Thyroid gland (tissue), 4 donors: Measurements from ENCODE around the gene FBXW4. TPM values are rescaled to one million over a fixed set of nuclear protein-coding genes. Genes with fewer than 3 reads are reported as not detected.

Experiments used
- DNase-seq, 2 donors: peaks; one replicate each; pipeline ENCODE4 v3.0.0-alpha.2; 2019
- H3K27ac ChIP-seq, 3 donors: fragments of 200-600 bp; sonication (generic); 1 replicate in 2 of 3; 2 replicates in 1 of 3; pipeline ENCODE4 v1.5.1; 2016 to 2019; ENCODE audit warnings: mild to moderate bottlenecking in 1 of 3, moderate library complexity in 1 of 3
- H3K27me3 ChIP-seq: fragments of 200-600 bp; sonication (generic); one replicate; pipeline ENCODE4 v1.5.1; 2019
- H3K36me3 ChIP-seq, 2 donors: fragments of 200-600 bp; sonication (generic); one replicate each; pipeline ENCODE4 v1.5.1; 2016 to 2019
- H3K4me1 ChIP-seq, 2 donors: fragments of 200-600 bp; sonication (generic); one replicate each; pipeline ENCODE4 v1.5.1; 2017 to 2019
- H3K4me3 ChIP-seq, 3 donors: fragments of 200-600 bp; sonication (generic); replicated peaks in 1 of 3; 1 replicate in 2 of 3; 2 replicates in 1 of 3; pipeline ENCODE4 v1.5.1; 2016; ENCODE audit warnings: mild to moderate bottlenecking in 1 of 3
- H3K9me3 ChIP-seq: fragments of 200-600 bp; sonication (generic); one replicate; pipeline ENCODE4 v1.5.1; 2017
- POLR2A ChIP-seq, 2 donors: fragments of 450-650 bp; IDR thresholded peaks; one replicate each; pipeline ENCODE4 v1.6.1; 2017; ENCODE audit warnings: antibody characterized with exemption in 2 of 2, mild to moderate bottlenecking in 2 of 2, moderate library complexity in 1 of 2
- WGBS, 2 donors: methylation state at CpG; one replicate each; pipeline ENCODE4 v1.1.5; 2017; 5-methylcytosine and 5-hydroxymethylcytosine counted together
- intact Hi-C: fragments of 100-400 bp; cut with DNase I; formaldehyde crosslinking; loops from one replicate; pipeline ENCODE4 v1.15.1; 2023
- total RNA-seq, 4 donors: library from RNA; depleted of rRNA; stranded (reverse); fragments of >200 nt; gene quantifications; one replicate each; pipeline ENCODE4 v1.2.3, GENCODE V29; 2016
- TF ChIP-seq, protein P1 (sequence below), 6 experiments: fragments of 200-600 bp in 3 of 6; fragments of 450-650 bp in 3 of 6; sonication (generic) in 3 of 6; IDR thresholded peaks; one replicate each; pipeline ENCODE4 v1.5.1; 2016 to 2019; ENCODE audit warnings: antibody characterized with exemption in 6 of 6, mild to moderate bottlenecking in 2 of 6, inconsistent platforms in 1 of 6, moderate library complexity in 1 of 6

Gene FBXW4
- total RNA-seq, 4 donors from 2014 or later, result 59.5 to 94.2 (median 72.2) TPM

DNA sequence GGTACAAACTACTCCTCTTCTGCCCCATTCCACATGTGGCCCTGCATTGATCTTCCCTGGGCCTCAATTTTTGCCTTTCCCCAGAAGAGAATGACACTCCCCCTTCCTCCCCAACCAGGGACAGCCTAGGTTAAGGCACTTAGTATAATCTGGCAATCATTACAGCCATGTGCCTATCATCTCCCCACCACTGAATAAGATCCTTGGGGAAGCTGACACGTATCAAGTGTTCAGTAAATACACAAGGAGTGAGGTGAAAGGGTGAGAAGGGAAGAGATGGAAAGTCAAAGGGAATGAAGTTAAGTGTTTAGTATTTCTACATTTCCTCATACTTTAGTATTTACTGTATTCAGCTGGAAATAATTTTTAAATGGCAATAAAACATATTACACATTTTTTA lies 31.9 kb downstream of the FBXW4 start:
- 83 to 85% methylated on average over 1 of the region's 1 CpG for WGBS, 2 donors
- intact Hi-C loops, result no loop called here
- H3K36me3 ChIP-seq, result peaks cover 39 to 54% of the 10 kb centered on the region in 2 donors

DNA sequence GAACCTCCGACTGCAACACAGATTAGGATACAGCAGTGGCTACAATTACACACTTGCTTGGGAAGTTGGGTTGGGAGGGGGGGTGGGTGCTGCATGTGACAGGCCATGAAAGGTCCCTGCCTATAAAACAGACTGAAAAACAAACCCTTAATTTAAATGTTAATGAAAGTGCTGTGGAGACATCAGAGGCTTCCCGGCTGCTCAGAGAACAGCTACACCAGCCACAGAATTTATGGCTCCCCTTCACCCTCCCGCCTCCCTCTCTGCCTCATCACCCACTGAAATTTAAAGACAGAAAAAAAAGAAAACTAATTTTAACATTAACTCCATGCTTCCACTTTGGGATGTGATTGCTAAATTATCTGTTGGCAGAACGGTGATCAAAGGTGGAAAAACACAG lies 34.7 kb downstream of the FBXW4 start:
- H3K27ac ChIP-seq, result no peak overlapping the region
- H3K4me1 ChIP-seq, result no peaks in the 10 kb centered on the region
- peaks cover 37 to 39% of the 10 kb centered on the region in 2 donors for H3K36me3 ChIP-seq
- TF ChIP-seq POLR2A (IDR thresholded peaks at IDR 0.05), result no peak
- TF ChIP-seq, protein P1, sequence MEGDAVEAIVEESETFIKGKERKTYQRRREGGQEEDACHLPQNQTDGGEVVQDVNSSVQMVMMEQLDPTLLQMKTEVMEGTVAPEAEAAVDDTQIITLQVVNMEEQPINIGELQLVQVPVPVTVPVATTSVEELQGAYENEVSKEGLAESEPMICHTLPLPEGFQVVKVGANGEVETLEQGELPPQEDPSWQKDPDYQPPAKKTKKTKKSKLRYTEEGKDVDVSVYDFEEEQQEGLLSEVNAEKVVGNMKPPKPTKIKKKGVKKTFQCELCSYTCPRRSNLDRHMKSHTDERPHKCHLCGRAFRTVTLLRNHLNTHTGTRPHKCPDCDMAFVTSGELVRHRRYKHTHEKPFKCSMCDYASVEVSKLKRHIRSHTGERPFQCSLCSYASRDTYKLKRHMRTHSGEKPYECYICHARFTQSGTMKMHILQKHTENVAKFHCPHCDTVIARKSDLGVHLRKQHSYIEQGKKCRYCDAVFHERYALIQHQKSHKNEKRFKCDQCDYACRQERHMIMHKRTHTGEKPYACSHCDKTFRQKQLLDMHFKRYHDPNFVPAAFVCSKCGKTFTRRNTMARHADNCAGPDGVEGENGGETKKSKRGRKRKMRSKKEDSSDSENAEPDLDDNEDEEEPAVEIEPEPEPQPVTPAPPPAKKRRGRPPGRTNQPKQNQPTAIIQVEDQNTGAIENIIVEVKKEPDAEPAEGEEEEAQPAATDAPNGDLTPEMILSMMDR (IDR thresholded peaks at IDR 0.05), result no peak
- WGBS, 2 donors, result 89 to 90% methylated on average over 4 of the region's 4 CpGs
- H3K9me3 ChIP-seq, result no peaks in the 10 kb centered on the region
- DNase-seq, result no peak
- no peaks in the 10 kb centered on the region for H3K27me3 ChIP-seq
- no peak overlapping the region for H3K4me3 ChIP-seq
- intact Hi-C loops, result no loop called here

More for the DNA sequence above, 31.9 kb downstream of the FBXW4 start:
- Histone ChIP-seq H3K4me3 (no peak overlapping the region), H3K27ac (no peak overlapping the region), H3K27me3 (no peaks in the 10 kb centered on the region), H3K4me1 (no peaks in the 10 kb centered on the region), H3K9me3 (no peaks in the 10 kb centered on the region)
- no peak for DNase-seq
- no peak for TF ChIP-seq POLR2A (IDR thresholded peaks at IDR 0.05)
- TF ChIP-seq, protein P1 (IDR thresholded peaks at IDR 0.05), result no peak

DNA sequence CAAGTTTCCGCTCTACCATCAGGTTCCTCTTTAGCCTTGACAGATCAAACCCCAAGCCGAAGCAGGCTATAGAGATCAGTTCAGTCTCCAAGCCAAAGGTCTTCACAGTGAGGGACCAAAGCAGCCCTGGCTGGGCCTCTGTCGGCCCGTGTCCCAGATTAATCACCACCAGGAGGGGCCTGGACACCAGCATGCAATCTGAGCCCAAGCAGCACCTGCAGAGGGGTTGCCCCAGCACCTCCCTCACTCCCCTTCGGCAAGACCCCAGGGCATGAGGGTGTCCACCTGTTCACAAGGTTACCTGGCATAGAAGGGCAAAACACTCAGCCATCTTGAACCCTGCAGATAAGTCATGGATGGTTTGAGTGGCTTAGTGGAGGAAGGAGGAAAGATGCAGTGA lies 36.0 kb downstream of the FBXW4 start:
- Histone ChIP-seq H3K27ac (no peak overlapping the region), H3K36me3 (peaks cover 33 to 39% of the 10 kb centered on the region in 2 donors), H3K9me3 (no peaks in the 10 kb centered on the region), H3K4me1 (no peaks in the 10 kb centered on the region), H3K27me3 (no peaks in the 10 kb centered on the region), H3K4me3 (no peak overlapping the region)
- TF ChIP-seq POLR2A (IDR thresholded peaks at IDR 0.05), result no peak
- TF ChIP-seq, protein P1 (IDR thresholded peaks at IDR 0.05), result no peak
- DNase-seq, result no peak
- 82 to 90% methylated on average over 5 of the region's 5 CpGs for WGBS, 2 donors
- intact Hi-C loops, result no loop called here

DNA sequence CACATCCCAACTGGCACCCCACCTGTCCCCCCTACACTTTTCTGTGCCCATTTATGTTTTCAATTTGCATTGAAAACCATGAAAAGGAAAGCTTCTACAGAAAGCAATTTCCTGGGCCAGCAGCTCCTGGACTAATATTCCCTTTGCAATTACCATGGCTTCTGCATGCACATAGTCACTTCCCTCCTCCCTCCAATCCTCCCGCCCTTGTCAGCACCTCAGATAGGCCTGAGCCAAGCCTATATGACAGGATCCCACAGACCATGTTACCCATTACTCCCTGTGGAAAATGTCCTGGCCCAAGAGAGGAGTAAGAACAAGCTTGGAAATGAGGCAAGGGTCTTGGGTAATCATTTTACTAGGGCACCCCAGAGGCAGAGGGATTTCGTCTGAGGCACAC lies 38.1 kb downstream of the FBXW4 start:
- H3K27me3 ChIP-seq, result no peaks in the 10 kb centered on the region
- no peak overlapping the region for H3K27ac ChIP-seq
- no peak for DNase-seq
- no peaks in the 10 kb centered on the region for H3K4me1 ChIP-seq
- peaks cover 18 to 20% of the 10 kb centered on the region in 2 donors for H3K36me3 ChIP-seq
- 91 to 98% methylated on average over 2 of the region's 2 CpGs for WGBS, 2 donors
- intact Hi-C loops, result no loop called here
- no peak overlapping the region for H3K4me3 ChIP-seq
- H3K9me3 ChIP-seq, result no peaks in the 10 kb centered on the region
- TF ChIP-seq POLR2A (IDR thresholded peaks at IDR 0.05), result no peak

DNA sequence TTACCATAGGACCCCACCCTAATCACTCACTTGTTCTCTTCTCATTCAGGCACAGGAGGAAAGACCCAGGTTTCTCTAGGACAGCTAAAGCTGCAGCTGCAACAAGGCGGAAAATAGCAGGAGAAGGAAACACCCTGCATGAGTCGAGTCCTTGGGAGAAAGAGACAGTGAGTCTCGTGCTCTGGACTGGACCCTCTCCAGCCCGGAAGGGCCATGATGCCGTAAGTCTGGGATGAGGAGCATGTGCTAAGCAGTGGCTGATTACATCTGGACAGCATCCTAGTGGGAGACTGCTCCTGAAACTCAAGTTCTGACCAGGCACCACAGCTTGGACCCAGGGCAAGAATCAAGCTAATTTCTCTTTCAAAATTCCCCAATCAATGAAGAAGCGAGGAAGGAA lies 39.4 kb downstream of the FBXW4 start:
- intact Hi-C loops, result no loop called here
- no peaks in the 10 kb centered on the region for H3K4me1 ChIP-seq
- peaks cover 10 to 22% of the 10 kb centered on the region in 2 donors for H3K36me3 ChIP-seq
- TF ChIP-seq POLR2A (IDR thresholded peaks at IDR 0.05), result no peak
- TF ChIP-seq, protein P1 (IDR thresholded peaks at IDR 0.05), result no peak
- no peak overlapping the region for H3K27ac ChIP-seq
- no peaks in the 10 kb centered on the region for H3K27me3 ChIP-seq
- no peak overlapping the region for H3K4me3 ChIP-seq
- DNase-seq, result no peak
- 78 to 80% methylated on average over 6 of the region's 6 CpGs for WGBS, 2 donors
- no peaks in the 10 kb centered on the region for H3K9me3 ChIP-seq

DNA sequence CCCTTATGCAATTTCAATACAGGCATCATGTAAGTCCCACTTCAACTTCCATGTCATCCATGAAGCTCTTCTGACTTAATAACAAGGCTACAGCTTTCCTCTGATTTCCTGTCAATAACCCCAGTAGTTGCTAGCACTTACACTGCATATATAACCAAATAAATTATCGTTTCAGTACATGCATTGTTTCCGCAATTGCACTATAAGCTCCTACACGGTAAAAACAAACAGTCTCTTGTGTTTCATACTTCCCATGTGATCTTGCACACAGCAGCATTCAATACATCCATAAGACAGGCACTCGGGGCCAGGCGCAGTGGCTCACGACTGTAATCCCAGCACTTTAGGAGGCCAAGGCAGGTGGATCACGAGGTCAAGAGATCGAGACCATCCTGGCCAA lies 41.4 kb downstream of the FBXW4 start:
- WGBS, 2 donors, result 94 to 99% methylated on average over 8 of the region's 8 CpGs
- Histone ChIP-seq H3K4me3 (no peak overlapping the region), H3K9me3 (no peaks in the 10 kb centered on the region), H3K27me3 (no peaks in the 10 kb centered on the region), H3K4me1 (no peaks in the 10 kb centered on the region), H3K36me3 (peaks cover 3 to 14% of the 10 kb centered on the region in 2 donors), H3K27ac (no peak overlapping the region)
- intact Hi-C loops, result no loop called here
- DNase-seq, result no peak
- TF ChIP-seq, protein P1 (IDR thresholded peaks at IDR 0.05), result no peak
- no peak for TF ChIP-seq POLR2A (IDR thresholded peaks at IDR 0.05)
